ENCODE data around the gene OR2T35.
A peak's percentile ranks its signal among the peaks of the same experiment; 100 is the strongest.

Gene OR2T35

GRCh38 chr1:248625971-248626370 lies 19.1 kb downstream of the OR2T35 start:
- no peak for DNase-seq

DNA sequence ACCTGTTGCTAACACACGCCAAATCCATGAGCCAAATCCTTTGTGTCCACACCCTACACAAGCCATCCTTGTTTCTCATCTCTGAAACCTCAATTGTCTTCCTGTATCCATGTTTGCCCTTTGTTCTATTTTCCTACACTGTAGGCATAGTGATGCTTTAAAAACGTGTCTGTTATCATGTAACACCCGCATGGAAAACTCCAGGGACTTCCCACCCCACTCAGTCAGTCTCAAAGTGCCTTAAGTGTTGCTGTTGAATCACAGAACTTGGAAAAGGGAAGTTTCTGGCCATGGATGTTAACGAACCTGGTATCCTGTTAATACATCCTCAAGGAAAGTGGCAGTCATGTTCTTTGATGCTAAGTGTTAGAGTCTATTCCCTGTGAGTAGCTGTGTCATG lies 19.9 kb downstream of the OR2T35 start:
- DNase-seq, result no peak

GRCh38 chr1:248622570-248623001 lies 22.5 kb downstream of the OR2T35 start:
- DNase-seq, result peak; percentile 3

DNA sequence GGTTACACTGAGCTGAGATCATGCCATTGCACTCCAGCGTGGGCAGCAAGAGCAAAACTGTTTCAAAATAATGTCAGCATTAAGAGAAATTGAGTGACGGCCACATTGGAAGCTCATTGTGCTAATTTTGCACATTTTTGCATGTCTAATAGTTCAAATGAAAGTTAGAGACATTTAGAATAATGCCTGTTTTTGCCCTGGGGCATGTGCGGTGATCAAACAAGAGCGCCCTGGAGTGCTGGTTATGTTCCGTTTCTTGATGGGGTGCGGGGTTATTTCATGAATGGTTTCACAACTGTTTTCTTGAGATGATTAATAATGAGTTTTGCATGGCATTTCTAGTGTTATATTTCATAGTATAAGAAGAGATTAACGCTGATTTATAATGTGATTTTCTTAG lies 23.3 kb downstream of the OR2T35 start:
- DNase-seq, result no peak

DNA sequence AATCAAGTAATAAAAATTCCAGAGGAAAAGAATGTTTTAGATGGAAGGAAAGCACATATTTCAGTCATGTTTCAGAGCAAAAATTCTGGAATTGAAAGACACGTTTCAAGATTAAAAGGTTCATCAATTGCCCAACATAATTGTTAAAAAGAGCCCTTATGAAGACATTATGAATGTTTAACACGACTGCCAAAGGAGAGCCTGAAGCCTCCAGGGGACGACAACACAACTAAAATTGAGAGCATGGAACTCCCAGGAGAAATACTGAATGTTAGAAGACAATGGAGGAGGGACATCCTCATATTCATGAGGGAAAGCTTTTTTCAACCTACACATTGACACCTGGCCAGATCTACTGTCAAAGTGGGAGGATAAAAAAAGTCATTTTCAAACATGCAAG lies 26.2 kb downstream of the OR2T35 start:
- no peak for DNase-seq

- no peak for DNase-seq
Measured at GRCh38 chr1:248618119-248618518, 27.0 kb downstream of the OR2T35 start.

- no peak for DNase-seq
Measured at GRCh38 chr1:248613742-248614141, 31.3 kb downstream of the OR2T35 start.

DNA sequence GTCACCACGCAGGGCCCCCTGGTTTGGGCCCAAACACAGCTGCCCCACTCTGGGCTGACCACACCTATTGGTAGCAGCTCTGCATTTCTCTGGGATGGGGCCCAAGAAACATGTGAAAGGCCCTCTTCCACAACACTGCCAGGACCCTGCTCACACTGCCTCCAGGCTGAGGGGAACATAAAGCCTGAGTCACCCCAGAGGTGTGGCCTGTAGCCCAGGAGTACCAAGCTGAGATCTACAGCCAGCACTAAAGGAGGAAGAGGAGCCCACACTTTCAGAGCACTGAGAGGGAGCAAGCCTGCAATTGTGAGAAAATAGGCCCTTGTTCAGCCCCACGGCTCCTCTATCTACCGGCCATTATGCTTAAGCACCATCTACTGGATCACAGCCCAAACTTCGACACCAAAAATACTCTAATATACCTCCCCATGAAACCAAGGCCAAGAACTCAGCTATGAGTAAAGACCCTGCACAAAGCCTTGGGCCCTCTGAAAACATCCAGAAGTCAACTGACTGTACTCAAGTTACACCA lies 33.1 kb downstream of the OR2T35 start:
- no peak for DNase-seq

- no peak for DNase-seq
Measured at GRCh38 chr1:248610301-248610700, 34.8 kb downstream of the OR2T35 start.

DNA sequence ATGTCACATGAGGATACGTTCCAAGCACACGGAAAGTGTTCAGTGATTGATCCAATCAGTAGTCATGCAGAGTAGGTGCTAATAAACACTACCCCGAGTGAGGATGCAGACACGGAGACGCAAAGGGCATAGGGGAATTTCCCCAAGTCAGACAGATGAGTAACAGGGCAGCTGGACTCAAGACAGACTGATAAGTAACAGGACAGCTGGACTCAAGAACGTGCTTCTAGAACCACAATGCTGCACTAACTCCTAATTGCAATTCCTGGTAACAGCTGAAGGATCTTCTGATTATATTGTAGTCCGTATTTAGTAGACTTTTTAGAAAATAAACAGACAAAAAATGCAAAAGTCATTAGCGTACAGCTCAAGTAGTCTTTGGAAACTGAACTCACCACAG lies 45.7 kb downstream of the OR2T35 start:
- no peak for DNase-seq

DNA sequence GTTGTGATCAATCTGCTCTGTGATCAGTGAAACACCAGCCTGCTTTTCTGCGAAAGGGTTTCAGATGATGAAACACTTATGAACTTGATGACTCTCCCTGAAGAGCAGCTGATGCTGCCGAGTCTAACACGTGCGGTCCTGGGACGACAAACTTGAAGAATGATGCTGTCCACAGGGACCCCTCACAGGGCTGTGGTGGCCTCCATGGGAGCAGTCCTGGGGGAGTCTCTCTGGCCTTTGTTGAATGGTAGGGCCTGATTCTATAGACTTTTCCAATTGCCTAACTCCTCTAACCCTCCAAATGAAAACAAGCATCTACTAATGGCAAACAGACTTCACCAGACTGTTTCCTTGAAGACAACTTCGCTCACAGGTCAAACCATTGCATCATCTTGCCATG lies 47.5 kb downstream of the OR2T35 start, which contains the start of gene OR2T10:
TSS of gene OR2T10 (minus strand) at position 112 of the 400 bp plus-strand sequence. CDS start 3,932 bp downstream, outside the sequence.
- DNase-seq, result no peak

DNA sequence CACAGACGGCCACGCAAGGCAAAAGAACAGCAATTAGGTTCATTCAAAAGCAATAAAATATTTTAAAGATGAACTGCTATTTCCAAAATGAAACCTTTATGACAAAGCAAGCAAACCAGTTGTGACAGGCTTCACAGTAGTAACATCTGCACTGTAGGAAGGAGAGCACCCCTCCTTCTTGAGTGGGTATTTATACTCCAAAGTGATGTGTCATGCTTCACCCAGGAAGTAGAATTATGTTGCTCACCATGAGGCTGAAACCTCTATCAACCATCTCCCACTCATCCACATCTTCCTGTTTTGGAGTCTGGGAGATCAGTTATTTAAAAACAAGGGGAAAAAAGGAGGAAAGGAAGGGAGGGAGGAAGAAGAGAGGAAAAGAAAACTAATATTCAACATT lies 48.5 kb downstream of the OR2T35 start:
- no peak for DNase-seq

- DNase-seq, result no peak
Measured at GRCh38 chr1:248593226-248593625, 51.9 kb downstream of the OR2T35 start.

- no peak for DNase-seq
Measured at GRCh38 chr1:248592655-248593054, 52.4 kb downstream of the OR2T35 start.

DNA sequence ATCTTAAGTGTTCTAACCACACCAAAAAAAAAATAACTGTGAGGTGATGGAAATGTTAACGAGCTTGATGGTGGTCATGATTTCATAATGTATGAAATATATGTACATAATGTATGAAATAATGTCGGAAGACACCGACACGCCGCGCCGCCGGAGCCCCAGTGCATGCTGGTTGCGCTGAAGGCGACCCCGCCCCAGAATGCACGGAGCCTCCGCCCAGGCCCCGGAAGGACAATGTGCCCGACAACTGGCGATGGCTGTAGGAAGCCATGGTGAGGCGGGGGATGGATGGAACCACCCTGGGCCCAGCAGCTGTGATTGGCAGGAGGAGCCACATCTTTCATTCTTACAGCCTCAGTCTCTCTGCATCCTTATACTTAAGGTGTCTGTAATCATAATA lies 55.0 kb downstream of the OR2T35 start:
- no peak for DNase-seq

GRCh38 chr1:248589334-248589733 lies 55.7 kb downstream of the OR2T35 start:
- DNase-seq, result no peak

All from NCI-H748 treated with DMSO at 0.1 percent for 48 hours (cell line).